Measurements from ENCODE around the gene TREML4. TPM values are rescaled to one million over a fixed set of nuclear protein-coding genes. Genes with fewer than 3 reads are reported as not detected.
"Not testable (repeated sequence)": the region's sequence is repeated elsewhere in the genome, so short reads cannot be mapped to it uniquely, and the experiment has no call there.

The TREML4 gene
- total RNA-seq, 1 experiment from 2014 or later, result not detected

DNA sequence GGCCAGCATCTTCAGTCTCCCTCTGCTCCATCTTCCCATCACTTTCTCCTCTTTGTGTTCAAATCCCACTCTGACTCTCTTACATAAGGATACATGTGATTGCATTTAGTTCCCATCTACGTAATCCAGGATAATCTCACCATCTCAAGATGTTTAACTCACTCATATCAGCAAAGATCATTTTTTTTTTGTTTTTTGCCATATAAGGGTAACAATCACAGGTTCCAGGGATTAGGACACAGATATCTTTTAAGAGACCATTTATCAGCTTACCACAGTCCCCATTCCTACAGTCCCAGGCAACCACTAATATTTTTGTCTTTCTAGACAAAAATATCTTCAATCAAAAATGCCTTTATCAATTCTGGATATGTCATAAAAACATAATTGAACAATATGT lies 24.0 kb upstream of the TREML4 start:
- DNase-seq (ENCODE audit: low read depth), result no peak

DNA sequence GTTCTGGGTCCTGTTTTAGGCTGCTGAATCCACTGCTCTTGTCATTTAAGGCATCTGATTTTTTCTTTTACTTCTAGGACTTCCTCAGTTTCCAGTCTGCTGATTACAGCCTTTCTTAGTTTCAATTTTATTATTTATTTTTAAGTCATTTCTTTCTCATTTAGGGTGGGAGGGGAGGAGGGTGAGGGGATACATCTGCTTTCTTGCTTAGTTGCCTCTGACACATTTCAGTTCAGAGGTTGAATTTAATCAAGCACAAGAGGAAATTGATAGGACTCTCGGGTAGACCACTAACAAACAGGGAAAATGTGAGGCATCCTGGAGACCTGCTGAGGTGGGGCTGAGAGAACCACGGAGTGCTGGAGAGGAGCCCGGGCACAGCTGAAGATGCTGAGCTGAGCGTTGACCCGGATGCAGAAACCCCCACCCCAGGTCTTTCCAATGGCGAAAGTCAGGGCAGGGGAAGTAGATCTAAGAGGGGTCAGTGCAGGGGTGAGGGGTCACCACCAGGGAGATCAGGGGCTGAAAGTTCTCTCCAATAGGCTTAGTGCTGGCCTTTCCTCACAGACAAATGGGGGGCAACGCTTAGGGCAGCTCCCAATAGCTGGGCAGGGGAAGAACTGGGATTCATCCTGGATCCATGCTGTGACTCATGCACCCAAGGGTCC lies 19.6 kb upstream of the TREML4 start:
- DNase-seq (ENCODE audit: low read depth), result no peak

DNA sequence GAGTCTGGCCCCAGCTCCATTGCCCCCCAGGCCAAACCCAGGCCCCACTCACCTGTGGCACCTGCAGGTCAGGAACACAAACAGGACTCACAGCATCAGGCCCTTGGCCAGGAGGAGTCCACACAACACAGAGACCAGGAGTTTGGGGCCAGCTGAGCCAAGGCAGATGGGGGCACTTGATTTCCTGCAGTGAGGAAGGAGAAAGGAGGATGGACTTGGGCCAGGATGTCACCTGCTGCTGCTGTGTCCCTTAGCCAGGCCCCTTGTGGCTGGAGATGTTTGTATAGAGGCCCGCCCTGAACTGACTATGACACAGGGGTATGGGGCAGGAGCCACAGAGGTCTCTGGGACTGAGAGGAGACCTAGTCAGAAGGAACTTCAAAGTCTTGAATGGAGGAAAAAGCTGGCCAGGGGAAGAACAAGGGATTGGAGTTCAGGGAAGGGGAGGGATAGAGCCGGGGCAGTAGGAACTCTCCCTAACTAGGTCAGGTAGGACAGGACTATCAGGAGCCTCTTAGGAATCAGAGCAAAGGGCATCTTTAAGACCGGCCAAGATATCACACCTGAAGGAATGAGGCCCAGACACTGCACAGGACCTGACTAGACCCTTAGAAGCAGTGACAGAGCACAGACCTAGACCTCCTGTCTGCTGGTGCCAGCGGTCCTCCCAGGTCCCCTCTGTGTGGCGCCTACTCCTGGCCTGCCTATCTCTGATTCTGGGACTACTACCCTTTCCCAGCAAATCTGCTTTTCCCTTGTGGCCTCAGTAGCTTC lies 18.4 kb upstream of the TREML4 start:
- DNase-seq (ENCODE audit: low read depth), result no peak

DNA sequence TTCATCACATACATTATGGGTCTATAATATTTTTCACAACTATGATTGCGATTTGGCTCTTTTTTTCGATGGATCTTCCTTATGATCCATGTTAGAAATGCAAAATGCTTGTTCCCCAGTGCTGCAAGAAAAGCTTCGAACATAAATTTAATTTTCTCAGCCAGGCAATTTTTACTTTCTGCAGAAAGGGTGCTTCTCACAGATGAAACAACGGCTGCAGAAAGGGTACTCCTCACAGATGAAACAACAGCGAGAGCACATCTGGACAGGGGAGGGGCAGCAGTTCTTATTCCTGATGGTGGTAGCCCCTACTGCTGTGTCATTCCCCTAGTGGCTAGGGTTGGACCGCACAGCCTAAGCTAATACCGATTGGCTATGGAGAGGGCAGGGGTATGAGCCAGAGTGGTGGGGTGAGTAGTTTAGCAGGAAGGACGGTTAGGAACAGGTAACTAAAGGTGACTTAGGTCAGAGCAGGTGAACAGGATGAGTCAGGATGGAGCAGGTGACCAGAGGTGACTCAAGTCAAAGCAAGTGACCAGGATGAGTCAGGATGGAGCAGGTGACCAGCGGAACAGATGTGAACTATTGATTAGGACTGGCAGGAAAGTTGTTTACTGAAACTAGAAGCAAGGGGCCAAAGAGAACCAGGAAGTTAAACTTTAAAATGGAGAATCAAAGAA lies 13.4 kb upstream of the TREML4 start:
- DNase-seq (ENCODE audit: low read depth), result no peak

DNA sequence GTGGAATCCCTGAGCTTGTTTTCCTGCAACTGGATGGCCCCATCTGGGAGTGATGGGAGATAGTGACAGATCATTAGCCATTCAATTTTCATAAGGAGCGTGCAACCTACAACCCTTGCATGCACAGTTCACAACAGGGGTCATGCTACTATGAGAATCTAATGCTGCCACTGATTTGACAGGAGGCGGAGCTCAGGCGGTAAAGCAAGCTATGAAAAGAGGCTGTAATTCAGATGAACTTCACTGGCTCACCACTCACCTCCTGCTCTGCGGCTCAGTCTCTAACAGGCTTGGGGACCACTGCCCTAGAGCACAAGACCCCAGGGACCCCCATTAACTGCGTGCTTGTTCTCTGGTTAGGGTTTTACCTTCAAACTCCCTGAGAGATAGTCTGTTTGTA lies 12.4 kb upstream of the TREML4 start:
- no peak for DNase-seq (ENCODE audit: low read depth)

DNA sequence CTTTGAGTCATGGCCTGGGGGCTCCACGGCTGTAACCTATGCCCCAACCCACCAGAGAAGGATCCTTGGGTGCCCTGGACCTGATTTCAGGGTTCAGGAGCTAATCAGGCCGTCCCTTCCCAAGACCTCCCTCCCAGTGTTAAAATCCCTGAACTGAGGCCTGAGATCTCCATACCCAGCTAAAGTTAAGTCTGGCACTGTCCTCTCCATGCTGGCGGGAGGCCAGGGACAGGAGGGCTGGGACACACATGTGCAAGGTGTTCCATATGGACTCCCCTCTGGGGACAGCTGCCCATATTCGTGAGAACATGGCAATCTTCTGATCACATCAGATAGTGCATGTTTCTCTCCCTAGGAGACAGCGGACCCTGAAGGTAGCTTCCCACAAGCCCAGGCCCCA lies 11.5 kb upstream of the TREML4 start:
- no peak for DNase-seq (ENCODE audit: low read depth)

DNA sequence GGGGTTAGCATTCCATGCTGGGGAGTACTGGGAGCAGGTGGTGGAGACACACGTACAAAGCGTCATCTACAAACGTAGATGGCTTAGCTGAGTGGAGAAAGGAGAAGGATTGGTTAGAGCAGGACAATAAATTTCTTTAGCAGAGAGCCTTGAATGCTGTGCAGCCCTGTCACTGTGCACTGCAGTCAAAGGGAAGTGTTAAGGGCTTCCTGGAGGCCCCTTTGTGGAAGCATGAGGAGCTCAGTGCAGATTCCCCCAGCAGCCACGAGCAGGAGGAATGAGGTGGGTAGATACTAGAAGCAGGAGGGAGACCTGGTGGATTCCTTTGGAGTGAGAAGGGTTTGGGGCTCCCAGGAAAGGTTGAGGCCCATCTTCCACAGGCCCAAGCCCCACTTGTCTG lies 6.1 kb upstream of the TREML4 start:
- no peak for DNase-seq (ENCODE audit: low read depth)

DNA sequence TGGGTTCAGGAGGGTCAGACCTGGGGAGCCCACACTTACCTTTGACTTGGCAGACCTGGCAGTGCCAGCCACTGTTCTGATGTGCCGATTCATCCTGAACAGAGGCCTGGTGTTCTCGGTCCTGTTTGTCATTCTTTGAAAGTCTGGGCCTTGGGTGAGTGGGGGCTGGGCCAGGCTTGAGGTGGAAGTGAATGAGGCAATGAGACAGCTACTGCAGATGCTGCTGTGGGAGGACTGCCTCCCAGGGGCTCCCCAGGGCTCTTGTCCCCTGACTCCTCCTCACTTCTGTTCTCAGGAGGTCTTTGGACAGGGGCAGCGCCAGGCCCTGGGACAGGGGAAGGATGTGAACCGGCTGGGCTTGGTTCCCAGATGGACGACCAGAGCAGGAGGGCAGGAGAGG lies 5.6 kb upstream of the TREML4 start:
- no peak for DNase-seq (ENCODE audit: low read depth)

DNA sequence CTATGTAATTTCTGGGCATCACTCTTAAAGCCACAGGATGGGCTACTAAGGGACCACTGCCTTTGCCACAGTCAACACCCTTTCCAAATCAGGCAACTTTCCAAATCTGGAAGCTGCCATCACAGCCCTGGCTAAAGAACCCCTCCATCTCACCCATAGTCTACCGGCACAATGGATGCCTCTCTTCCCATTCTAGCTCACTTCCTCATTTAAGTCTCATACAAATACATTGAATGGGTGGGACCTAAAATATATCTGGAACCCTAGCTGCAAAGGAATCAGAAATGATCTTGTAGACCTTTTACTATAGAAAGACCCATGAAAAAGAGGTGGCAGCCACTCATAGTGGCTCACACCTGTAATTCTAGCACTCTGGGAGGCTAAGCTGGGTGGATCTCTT lies 3.3 kb upstream of the TREML4 start:
- DNase-seq (ENCODE audit: low read depth), result no peak

DNA sequence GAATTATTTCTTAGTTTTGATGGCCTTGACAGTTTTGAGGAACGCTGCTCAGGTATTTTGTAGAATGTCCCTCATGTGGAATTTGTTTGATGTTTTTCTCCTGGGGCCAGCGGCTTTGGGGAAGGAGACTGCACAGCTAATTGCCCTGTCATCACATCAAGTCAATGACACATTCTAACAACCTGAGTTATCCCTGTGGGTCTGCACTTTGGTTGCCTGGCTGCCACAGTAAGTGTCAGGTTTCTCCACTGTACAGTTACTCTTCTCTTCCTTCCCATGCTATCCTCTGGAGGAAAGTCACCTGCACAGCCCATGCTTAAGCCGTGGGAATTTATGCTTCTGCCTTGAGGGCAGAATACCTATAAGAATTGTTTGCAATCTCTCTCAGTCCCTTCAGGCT lies 1.4 kb upstream of the TREML4 start:
- no peak for DNase-seq (ENCODE audit: low read depth)

DNA sequence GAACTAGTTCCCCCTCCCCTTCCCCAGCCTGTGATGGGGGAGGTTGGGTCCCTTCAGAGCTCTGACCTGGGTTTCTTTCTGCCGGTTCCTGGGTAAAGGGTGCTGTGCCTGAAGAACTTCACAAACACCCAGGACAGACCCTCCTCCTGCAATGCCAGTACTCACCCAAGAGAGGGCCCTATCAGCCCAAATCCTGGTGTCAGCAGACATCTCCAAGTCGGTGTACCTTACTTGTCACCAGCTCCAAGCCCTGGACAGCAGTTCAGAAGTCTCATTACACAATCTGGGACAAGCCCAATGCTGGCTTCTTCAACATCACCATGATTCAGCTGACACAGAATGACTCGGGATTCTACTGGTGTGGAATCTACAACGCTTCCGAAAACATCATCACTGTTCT lies 467 bp downstream of the TREML4 start:
- no peak for DNase-seq (ENCODE audit: low read depth)

DNA sequence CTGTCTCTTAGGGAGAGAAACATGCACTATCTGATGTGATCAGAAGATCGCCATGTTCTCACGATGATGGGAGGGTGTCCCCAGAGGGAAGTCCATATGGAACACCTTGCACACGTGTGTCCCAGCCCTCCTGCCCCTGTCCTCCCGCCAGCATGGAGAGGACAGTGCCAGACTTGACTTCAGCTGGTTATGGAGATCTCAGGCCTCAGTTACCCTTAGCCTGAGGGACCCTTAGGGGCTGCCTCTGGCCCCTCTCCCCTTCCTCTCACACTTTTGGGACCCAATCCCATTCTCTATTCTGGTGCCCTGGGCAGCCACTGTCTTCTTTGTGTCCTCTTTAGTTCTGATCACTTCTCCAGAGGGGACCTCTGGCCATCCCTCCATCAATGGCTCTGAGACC lies 1.6 kb downstream of the TREML4 start:
- no peak for DNase-seq (ENCODE audit: low read depth)

DNA sequence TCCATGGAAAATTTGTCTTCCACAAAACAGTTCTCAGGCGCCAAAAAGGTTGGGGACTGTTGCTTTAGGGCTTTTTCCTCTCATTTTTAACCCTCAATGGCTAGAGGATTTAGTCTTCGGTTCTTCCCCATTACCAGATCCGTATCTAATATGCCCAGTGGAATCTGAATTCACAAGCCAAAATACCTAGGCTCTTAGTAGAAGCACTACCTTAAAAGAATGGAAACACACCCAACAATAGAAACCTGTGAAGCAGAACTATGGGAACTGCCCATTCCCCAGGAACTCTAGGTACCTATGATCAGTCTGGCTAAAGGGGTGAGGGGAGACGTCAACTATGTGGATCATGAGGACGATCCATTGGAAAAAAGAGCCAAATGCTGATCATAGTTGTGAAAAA lies 3.1 kb downstream of the TREML4 start:
- DNase-seq (ENCODE audit: low read depth), result no peak

DNA sequence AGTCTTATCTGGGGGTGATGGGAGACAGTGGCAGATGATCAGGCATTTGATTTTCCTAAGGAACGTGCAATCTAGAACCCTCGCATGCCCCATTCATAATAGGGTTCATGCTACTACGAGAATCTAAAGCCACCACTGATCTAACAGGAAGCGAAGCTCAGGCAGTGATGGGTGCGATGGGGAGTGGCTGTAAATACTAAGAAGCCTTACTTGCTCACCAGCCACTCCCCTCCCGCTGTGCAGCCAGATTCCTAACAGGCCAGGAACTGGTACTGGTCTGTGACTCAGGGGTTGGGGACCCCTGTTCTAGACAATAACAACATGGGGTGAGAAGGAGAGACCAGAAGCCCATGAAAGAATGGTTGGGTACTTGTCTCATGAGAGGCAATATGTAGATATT lies 4.5 kb downstream of the TREML4 start:
- DNase-seq (ENCODE audit: low read depth), result no peak

DNA sequence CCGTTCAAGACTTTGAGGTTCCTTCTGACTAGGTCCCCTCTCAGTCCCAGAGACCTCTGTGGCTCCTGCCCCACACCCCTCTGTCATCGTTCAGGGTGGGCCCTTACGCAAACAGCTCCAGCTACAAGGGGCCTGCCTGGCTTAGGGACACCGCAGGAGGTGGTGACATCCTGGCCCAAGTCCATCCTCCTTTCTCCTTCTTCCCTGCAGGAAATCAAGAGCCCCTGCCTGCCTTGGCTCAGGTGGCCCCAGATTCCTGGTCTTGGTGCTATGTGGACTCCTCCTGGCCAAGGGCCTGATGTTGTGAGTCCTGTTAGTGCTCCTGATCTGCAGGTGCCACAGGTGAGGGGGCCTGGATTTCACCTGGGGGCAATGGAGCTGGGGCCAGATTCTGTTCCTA lies 8.1 kb downstream of the TREML4 start:
- no peak for DNase-seq (ENCODE audit: low read depth)

DNA sequence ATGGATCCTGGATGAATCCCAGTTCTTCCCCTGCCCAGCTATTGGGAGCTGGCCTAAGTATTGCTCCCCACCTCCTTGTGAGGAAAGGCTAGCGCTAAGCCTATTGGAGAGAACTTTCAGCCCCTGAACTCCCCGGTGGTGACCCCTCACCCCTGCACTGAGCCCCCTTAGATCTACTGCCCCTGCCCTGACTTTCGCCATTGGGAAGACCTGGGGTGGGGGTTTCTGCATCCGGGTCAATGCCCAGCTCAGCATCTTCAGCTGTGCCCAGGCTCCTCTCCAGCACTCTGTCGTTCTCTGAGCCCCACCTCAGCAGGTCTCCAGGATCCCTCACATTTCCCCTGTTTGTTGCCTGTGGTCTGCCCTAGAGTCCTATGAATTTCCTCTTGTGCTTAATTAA lies 9.0 kb downstream of the TREML4 start:
- DNase-seq (ENCODE audit: low read depth), result no peak

DNA sequence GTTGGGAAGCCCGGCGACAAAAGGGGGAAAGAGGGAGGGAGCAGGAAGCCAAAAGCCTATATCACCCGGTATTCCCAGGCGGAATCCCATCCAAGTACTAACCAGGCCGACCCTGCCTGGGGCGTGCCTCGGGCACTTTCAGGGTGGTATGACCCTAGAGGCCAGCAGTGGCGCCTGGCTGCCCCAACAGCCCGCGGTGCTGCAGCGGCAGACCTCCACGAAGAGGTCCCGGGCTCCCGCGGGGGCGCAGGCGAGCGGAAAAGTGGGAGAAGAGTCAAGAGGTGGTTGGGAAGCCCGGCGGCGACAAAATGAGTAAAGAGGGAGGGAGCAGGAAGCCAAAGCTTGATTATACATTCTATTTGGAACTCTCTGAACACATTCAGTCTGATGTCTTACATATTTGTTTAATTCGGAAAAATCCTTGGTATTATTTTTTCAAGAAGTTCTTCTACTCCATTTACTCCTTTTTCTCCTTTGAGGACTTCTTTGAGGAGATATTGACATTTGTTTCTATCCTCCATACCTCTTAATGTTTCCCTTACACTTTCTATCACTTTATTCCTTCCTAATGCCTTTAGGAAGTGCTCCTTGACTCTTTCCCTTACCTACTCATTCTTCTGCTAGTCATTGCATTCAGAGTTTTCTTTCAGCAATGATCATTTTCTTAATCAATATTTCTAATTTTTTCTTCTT lies 11.5 kb downstream of the TREML4 start:
- DNase-seq (ENCODE audit: low read depth), result no peak

DNA sequence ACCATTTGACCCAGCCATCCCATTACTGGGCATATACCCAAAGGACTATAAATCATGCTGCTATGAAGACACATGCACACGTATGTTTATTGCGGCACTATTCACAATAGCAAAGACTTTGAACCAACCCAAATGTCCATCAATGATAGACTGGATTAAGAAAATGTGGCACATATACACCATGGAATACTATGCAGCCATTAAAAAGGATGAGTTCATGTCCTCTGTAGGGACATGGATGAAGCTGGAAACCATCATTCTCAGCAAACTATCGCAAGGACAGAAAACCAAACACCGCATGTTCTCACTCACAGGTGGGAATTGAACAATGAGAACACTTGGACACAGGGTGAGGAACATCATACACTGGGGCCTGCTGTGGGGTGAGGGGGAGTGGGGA lies 18.4 kb downstream of the TREML4 start:
- DNase-seq (ENCODE audit: low read depth), result not testable (repeated sequence)

DNA sequence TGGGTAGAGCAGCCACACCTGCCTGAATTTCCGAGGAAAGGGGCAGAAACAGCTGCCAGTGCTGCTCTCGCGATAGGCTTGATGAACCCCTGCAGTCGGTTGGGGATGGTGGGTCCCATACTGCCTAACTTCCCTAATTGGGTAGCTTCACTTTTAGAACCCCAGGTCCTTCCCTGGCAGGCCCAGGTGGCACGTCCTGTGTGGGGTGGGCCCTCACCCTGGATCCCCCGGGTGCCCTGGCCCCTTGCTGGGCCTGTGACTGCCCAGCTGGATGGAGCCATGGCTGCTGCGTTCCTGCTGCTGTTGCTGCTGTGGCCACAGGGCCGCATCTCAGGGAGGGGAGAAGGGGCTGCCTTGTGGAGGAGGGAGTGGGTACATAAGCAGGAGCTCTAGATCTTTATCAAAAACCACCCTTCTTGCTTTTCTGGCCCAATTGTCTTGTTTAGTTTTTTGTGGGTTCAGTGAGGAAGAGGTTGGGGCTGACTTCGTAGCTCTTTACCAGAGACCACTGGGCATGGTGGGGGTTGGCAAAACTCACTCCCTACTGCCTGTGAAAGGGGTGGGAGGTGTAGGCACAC lies 19.2 kb downstream of the TREML4 start:
- no peak for DNase-seq (ENCODE audit: low read depth)

DNA sequence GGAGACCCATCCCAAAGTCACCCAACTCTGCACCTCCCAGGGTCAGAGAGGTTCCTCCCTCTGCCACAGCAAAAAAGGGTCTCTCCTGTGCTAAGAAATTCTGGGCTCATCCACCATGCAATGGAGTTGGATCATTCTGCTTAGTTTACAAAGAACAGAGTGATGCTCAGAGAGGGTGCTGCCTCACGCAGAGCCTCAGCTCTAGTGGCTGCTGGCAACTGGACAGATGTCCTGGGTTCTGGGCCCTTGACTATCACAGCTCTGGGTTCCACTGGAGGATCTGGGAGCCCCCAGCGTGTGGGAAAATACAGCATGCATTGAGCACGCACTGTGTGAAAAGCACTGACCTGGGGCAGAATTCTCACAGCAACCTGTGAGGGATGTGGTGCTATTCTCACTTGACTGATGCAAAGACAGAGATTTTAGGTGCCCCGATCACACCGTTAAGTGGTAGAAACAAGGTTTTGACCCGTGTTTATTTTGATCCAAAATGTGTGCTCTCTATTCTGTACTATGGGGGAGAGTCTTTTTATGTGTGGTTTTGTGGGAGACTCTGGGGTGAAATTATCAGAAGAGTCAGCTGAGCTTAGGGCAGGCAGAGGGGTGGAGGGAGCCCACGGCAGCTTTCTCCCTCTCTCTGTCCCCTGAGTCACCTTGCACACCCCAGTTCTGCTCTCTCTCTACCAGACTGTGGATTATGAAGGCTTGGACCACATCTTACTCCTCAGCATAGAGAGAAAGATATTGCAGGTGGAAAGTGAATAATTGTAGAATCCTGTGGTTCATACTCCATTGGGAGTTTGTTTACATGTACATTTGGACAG lies 19.9 kb downstream of the TREML4 start:
- no peak for DNase-seq (ENCODE audit: low read depth)

Data from LHCN-M2 (cell line).